ENCODE measurements around the gene F13A1.

GRCh38 chr6:6152060-6152459 lies 168.4 kb downstream of the F13A1 start:
- no peak for TF ChIP-seq POLR2AphosphoS5 (IDR thresholded peaks at IDR 0.05; ENCODE audit: low read depth, low read length)
- no peak for TF ChIP-seq POLR2A (IDR thresholded peaks at IDR 0.05; ENCODE audit: low read depth, low read length)
- no peak for TF ChIP-seq TAF1 (IDR thresholded peaks at IDR 0.05; ENCODE audit: low read depth, low read length)
- no peak for TF ChIP-seq POU2F2 (IDR thresholded peaks at IDR 0.05; ENCODE audit: low read depth, low read length)
